GM12872 (cell line): ENCODE measurements around the gene NPC1.

Source experiments
- CTCF ChIP-seq: IDR thresholded peaks from 3 replicates; pipeline ENCODE4 v1.5.1; 2011; ENCODE audit warnings: low read depth, mild to moderate bottlenecking, low read length, moderate library complexity; ENCODE audit not compliant: insufficient read depth

The NPC1 gene

GRCh38 chr18:23495723-23496440 is 90.4 kb downstream of the NPC1 start:
- no peak for TF ChIP-seq CTCF

- no peak for TF ChIP-seq CTCF
Measured at GRCh38 chr18:23494992-23495391, 91.3 kb downstream of the NPC1 start.

- no peak for TF ChIP-seq CTCF
Measured at GRCh38 chr18:23493654-23494053, 92.7 kb downstream of the NPC1 start.

- no peak for TF ChIP-seq CTCF
Measured at GRCh38 chr18:23487738-23488570, 98.4 kb downstream of the NPC1 start.

GRCh38 chr18:23485386-23485785 is 100.9 kb downstream of the NPC1 start:
- TF ChIP-seq CTCF: no peak

- TF ChIP-seq CTCF: no peak
Measured at GRCh38 chr18:23484561-23485182, 101.6 kb downstream of the NPC1 start.
